HG03342 (cell line): ENCODE measurements around the gene PRKAR1B.
"Not testable (repeated sequence)": the region's sequence is repeated elsewhere in the genome, so short reads cannot be mapped to it uniquely, and the experiment has no call there.

Experiments used
- ATAC-seq: cut with Tn5 transposase; IDR thresholded peaks from one replicate; pipeline ENCODE4 v1.9.1; 2021; ENCODE audit warnings: mild to moderate bottlenecking, moderate library complexity; ENCODE audit not compliant: unreplicated experiment

Gene PRKAR1B

GRCh38 chr7:628826-629225 lies 98.3 kb downstream of the PRKAR1B start:
- no peak for ATAC-seq

GRCh38 chr7:628402-628763 lies 98.7 kb downstream of the PRKAR1B start:
- ATAC-seq = no peak

- no peak for ATAC-seq
Measured at GRCh38 chr7:627661-628401, 99.2 kb downstream of the PRKAR1B start.

GRCh38 chr7:625376-625971 lies 101.6 kb downstream of the PRKAR1B start:
- no peak for ATAC-seq

GRCh38 chr7:623464-623863 lies 103.6 kb downstream of the PRKAR1B start:
- ATAC-seq = no peak

- no peak for ATAC-seq
Measured at GRCh38 chr7:621572-622285, 105.4 kb downstream of the PRKAR1B start.

- no peak for ATAC-seq
Measured at GRCh38 chr7:620885-621284, 106.2 kb downstream of the PRKAR1B start.

GRCh38 chr7:620056-620455 lies 107.0 kb downstream of the PRKAR1B start:
- no peak for ATAC-seq

GRCh38 chr7:619368-619840 lies 107.7 kb downstream of the PRKAR1B start:
- no peak for ATAC-seq

- ATAC-seq = no peak
Measured at GRCh38 chr7:618539-619367, 108.3 kb downstream of the PRKAR1B start.

- ATAC-seq = no peak
Measured at GRCh38 chr7:617614-618538, 109.2 kb downstream of the PRKAR1B start.

GRCh38 chr7:613442-614140 lies 113.5 kb downstream of the PRKAR1B start:
- no peak for ATAC-seq

GRCh38 chr7:611837-612236 lies 115.2 kb downstream of the PRKAR1B start:
- ATAC-seq = not testable (repeated sequence)

- no peak for ATAC-seq
Measured at GRCh38 chr7:611281-611810, 115.7 kb downstream of the PRKAR1B start.

GRCh38 chr7:610531-611280 lies 116.4 kb downstream of the PRKAR1B start:
- no peak for ATAC-seq

GRCh38 chr7:610141-610530 lies 116.9 kb downstream of the PRKAR1B start:
- ATAC-seq = no peak

GRCh38 chr7:609365-609764 lies 117.7 kb downstream of the PRKAR1B start:
- ATAC-seq = no peak

- ATAC-seq = no peak
Measured at GRCh38 chr7:608954-609353, 118.1 kb downstream of the PRKAR1B start.
